GM12892 (cell line): ENCODE measurements around the gene ZNF398.
"Not testable (repeated sequence)": the region's sequence is repeated elsewhere in the genome, so short reads cannot be mapped to it uniquely, and the experiment has no call there.

Experiments
- DNase-seq: peaks from one replicate; pipeline ENCODE4 v3.0.0; 2011; ENCODE audit not compliant: insufficient read length
- FAIRE-seq: peaks from 2 replicates; lab custom pipeline; 2011; peaks lifted over from hg19 to GRCh38; lab: Jason Lieb, UNC
- POLR2A ChIP-seq: IDR thresholded peaks from 2 replicates; pipeline ENCODE4 v1.6.1; 2011; ENCODE audit warnings: low read depth, low read length, control low read depth
- POLR2AphosphoS5 ChIP-seq: IDR thresholded peaks from 2 replicates; pipeline ENCODE4 v1.6.1; 2011; ENCODE audit warnings: low read depth, low read length, control low read depth
- TAF1 ChIP-seq: IDR thresholded peaks from 2 replicates; pipeline ENCODE4 v1.6.1; 2011; ENCODE audit warnings: low read depth, mild to moderate bottlenecking, control low read depth, low read length, borderline replicate concordance

Gene ZNF398

DNA sequence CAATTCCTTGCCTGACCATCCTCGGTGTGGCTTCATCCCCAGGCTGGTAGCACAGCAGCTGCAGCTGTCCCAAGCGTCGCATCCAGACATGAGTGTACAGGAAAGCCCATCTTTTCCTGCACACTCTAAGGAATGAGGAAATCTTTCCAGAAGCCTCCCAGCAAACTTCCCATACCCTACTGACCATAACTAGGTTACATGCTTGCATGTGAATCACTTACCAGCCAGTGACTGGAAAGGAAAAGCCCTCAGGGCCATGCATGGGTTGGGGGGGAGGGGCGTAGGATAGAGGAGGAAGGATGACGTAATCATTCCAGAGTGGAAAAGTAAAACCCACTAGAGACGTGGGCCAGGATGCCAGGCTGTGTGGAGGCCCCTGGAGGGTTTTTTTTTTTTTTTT, 73.3 kb downstream of the ZNF398 start:
- FAIRE-seq: no peak
- no peak for DNase-seq
- no peak for TF ChIP-seq TAF1
- TF ChIP-seq POLR2AphosphoS5: no peak
- no peak for TF ChIP-seq POLR2A

DNA sequence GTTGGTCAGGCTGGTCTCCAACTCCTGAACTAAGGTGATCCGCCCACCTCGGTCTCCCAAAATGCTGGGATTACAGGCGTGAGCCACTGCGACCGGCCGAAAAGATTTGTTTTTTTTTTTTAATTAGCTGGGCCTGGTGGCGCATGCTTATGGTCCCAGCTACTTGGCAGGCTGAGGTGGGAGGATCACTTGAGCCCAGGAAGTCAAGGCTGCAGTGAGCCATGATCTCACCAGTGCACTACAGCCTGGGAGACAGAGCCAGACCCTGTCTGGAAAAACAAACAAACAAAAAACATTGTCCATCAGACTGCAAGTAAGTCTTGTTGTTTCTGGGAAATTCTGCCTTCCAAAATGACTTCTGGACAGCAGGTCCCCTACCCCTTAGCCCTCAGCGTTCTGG, 75.9 kb downstream of the ZNF398 start:
- FAIRE-seq (no peak), DNase-seq (no peak)
- TF ChIP-seq POLR2A (no peak), TAF1 (no peak), POLR2AphosphoS5 (no peak)

DNA sequence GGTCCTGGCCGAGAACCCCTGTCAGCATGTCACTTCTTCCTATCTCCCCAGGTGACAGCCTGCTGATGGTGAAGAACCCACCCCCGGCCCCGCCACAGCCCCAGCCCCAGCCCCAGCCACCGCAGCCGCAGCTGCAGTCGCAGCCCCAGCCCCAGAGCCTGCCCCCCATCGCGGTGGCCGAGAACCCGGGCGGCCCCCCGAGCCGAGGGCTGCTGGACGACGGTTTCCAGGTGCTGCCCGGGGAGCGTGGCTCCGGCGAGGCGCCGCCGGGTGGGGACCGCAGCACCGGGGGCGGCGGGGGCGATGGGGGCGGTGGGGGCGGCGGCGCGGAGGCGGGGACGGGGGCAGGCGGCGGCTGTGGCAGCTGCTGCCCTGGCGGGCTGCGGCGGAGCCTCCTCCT, 76.5 kb downstream of the ZNF398 start:
- no peak for FAIRE-seq
- TF ChIP-seq POLR2A (no peak), POLR2AphosphoS5 (no peak), TAF1 (no peak)
- no peak for DNase-seq

DNA sequence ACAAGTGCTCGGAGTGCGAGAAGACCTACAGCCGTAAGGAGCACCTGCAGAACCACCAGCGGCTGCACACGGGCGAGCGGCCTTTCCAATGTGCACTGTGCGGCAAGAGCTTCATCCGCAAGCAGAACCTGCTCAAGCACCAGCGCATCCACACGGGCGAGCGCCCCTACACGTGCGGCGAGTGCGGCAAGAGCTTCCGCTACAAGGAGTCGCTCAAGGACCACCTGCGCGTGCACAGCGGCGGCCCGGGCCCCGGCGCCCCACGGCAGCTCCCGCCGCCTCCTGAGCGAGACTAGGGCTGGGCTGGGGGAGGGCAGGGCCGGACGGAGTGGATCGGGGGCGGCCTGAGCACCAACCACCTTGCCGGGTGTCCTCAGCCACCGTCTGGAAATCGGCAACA, 77.1 kb downstream of the ZNF398 start:
- TF ChIP-seq POLR2AphosphoS5 (no peak), POLR2A (no peak), TAF1 (no peak)
- FAIRE-seq (no peak), DNase-seq (no peak)

DNA sequence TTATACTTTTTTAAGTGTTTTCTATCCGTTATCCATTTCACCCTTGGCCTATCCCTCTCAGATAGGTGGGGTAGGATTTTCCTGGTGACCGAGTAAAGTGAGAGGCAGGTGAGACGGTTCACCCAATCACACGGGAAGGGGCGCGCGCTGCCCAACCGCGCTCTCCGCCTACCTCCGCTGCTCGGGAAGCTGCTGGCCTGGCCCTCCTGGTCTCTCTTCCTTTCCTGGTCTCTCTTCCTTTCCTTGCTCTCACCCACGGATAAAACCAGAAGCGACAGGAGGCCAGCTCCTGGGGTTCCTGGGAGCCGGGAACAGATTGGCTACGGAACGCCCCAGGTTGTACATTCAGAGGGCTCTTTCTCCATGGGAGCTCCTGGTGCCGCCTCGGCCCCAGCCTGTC, 77.9 kb downstream of the ZNF398 start:
- no peak for DNase-seq
- TF ChIP-seq POLR2A (no peak), TAF1 (no peak), POLR2AphosphoS5 (no peak)
- FAIRE-seq: no peak

DNA sequence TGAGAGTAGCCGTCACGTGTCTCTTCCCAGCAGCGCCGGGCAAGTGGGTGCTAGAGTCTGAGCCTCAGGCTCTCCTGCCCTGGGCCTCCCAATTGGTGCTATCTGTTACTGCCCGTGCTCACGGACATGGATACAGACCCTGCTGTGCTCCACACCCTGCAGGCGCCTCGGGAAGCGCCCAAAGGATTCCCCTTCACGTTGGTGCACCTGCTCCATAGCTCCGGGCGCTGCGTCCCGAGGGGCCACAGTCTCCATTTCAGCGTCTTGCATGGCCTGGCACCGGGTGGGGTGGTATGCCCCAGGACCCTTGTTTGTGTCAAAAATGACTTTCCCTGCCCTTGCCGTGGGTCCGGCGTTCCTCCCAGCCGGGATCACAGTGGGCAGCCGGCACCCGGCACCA, 78.4 kb downstream of the ZNF398 start:
- TF ChIP-seq POLR2A (no peak), TAF1 (no peak), POLR2AphosphoS5 (no peak)
- DNase-seq: no peak
- no peak for FAIRE-seq

DNA sequence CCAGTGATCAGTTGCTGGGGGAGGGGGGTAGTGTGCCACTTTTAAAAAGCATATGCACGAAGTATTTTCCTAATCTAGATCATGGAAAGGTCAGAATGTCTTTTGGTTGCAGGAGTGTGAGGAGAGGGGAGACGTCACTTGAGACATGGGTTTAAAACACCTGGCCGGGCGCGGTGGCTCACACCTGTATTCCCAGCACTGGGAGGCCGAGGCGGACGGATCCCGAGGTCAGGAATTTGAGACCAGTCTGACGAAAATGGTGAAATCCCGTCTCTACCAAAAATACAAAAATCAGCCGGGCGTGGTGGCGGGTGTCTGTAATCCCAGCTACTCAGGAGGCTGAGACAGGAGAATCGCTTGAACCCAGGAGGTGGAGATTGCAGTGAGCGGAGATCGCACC, 79.1 kb downstream of the ZNF398 start:
- not testable (repeated sequence) for FAIRE-seq, DNase-seq

DNA sequence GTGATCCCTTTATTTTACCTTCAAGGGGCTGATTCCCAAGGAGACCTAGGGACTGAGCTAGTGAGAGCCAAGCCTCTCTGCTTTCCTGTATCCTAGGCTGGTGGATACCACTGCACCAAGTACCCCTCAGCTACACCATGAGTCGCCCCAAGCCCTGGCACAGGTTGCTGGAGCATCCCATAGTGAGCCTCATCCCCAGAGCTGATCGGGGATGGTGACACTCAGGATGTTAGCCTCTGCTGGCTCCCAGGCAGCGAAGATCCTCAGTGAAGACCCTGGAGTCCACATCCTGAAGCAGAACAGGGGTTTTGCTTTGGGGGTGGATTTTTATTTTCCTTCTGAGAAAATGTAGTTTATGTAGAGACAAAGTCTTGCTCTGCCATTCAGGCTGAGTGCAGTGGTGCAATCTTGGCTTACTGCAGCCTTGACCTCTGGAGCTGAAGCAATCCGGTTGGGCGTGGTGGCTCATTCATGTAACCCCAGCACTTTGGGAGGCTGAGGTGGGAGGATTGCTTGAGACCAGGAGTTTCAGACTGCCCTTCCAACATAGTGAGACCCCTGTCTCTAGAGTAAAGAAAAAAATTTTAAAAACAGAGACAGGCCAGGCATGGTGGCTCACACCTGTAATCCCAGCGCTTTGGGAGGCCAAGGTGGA, 79.7 kb downstream of the ZNF398 start:
- TF ChIP-seq POLR2AphosphoS5: no peak
- FAIRE-seq: no peak

DNA sequence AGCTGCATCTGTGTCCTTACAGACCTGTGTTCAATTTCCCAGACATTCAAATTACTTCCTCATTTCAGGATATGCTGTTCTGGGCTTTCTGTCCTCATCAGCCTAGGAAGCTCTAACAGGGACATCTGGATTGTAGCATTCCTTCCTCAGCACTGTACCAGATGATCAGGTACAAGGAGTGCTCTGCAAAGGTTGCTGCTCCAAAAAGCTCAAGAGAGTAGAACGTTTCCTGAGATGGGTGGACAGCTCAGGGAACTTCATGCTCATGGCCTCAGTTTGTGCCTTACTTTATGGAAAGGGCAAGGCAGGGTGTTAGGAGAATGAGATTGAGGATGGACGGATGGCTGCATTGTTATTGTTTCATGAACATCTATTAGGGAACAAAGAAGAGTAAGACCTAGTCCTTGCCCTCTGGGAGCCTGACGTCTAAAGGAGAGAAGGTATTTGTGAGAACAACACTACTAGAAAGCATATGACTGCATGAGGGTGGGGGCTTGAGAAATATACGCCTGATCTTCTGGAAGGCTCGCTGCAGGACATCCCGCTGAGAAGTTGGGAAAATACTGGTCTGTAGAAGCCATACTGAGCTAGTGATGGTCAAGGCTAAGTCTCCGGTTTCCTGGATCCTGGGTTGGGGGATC, 81.7 kb downstream of the ZNF398 start:
- DNase-seq (no peak), FAIRE-seq (no peak)

More for the DNA sequence above, 79.7 kb downstream of the ZNF398 start:
- no peak for DNase-seq

DNA sequence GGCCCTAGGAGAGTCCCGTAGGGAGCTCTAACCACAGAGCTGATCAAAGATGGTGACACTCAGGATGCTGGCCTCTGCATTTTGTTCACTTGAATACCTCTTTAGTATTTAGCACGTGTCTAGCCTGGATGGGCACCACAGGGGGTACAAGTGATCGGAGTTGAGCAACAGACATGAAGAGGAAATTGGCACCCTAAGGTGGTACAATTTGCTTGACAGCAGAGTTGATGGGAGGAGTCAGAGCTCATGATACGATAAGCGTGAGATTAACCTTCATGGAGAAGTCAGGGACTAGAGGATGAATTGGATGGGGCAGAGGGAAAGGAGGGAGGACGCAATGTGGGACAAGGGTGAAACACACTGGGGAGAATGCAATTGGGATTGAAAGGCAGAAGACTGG, 82.3 kb downstream of the ZNF398 start:
- DNase-seq (no peak), FAIRE-seq (no peak)
- no peak for TF ChIP-seq TAF1
- TF ChIP-seq POLR2AphosphoS5: no peak
- TF ChIP-seq POLR2A: no peak

More for the DNA sequence above, 81.7 kb downstream of the ZNF398 start:
- no peak for TF ChIP-seq TAF1
- no peak for TF ChIP-seq POLR2AphosphoS5
- TF ChIP-seq POLR2A: no peak; the same call in 1 of the 2 replicates

DNA sequence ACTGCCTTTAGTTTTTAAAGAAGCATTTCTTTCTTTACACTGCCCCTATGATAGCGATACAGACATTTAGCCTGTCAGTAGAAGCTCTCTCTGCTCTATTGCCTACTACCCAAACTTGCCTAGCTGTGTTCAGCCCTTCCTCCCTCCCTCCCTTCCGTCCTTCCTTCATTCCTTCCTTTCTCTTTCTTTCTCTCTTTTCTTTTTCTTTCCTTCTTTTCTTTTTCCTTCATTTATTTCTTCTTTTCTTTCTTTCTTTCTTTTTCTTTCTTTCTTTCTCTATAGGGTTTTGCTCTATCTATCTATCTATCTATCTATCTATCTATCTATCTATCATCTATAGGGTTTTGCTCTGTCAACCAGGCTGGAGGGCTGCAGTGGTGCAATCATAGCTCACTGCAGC, 85.1 kb downstream of the ZNF398 start:
- no peak for TF ChIP-seq TAF1
- no peak for TF ChIP-seq POLR2AphosphoS5
- no peak for TF ChIP-seq POLR2A
- FAIRE-seq (no peak), DNase-seq (no peak)
